Omental fat pad (tissue), 4 donors: ENCODE results near the gene TUBB4B. TPM values are rescaled to one million over a fixed set of nuclear protein-coding genes. Genes with fewer than 3 reads are reported as not detected.

Source experiments
- ATAC-seq: fragments of 150-250 bp; one replicate; pipeline ENCODE4 v1.9.1; 2016; ENCODE audit warnings: mild to moderate bottlenecking, moderate library complexity; ENCODE audit not compliant: low FRiP score
- DNase-seq: peaks from one replicate; pipeline ENCODE4 v3.0.0-alpha.2; 2019; ENCODE audit warnings: low spot score
- total RNA-seq, 4 donors: library from RNA; depleted of rRNA; stranded (reverse); fragments of >200 nt; gene quantifications; one replicate each; pipeline ENCODE4 v1.1.0, GENCODE V29; 2016
- TF ChIP-seq, protein P1 (sequence below), 3 donors: fragments of 450-650 bp; IDR thresholded peaks; one replicate each; pipeline ENCODE4 v1.5.1; 2016 to 2017; ENCODE audit warnings: antibody characterized with exemption in 3 of 3, mild to moderate bottlenecking in 3 of 3, moderate library complexity in 2 of 3

Gene TUBB4B
- total RNA-seq, 4 donors from 2014 or later = 197 to 452 (median 288) TPM

DNA sequence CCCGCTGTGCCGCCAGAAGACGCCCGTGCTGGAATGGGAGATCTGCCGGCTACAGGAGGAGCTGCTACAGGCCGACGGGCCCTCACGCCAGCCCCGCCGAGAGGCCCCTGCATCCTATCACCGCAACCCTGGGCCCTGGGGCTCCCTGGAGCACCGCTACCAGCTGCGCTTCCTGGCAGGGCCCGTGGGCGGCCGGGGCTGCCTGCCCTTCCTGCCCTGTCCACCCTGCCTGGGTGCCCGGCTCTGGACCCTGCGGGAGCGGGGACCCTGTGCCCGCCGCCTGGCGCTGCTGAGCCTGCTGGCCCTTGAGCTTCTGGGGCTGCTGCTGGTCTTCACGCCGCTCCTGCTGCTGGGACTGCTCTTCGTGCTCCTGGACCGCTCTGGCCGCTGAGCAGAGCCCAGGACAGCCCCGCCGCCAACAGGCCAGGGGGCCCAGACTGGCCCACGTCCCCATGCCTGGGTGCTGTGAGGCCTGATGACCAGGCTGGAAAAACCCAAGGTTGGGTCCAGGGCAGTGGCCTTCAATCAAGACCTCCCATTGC lies 22.8 kb upstream of the TUBB4B start:
- TF ChIP-seq, protein P1, sequence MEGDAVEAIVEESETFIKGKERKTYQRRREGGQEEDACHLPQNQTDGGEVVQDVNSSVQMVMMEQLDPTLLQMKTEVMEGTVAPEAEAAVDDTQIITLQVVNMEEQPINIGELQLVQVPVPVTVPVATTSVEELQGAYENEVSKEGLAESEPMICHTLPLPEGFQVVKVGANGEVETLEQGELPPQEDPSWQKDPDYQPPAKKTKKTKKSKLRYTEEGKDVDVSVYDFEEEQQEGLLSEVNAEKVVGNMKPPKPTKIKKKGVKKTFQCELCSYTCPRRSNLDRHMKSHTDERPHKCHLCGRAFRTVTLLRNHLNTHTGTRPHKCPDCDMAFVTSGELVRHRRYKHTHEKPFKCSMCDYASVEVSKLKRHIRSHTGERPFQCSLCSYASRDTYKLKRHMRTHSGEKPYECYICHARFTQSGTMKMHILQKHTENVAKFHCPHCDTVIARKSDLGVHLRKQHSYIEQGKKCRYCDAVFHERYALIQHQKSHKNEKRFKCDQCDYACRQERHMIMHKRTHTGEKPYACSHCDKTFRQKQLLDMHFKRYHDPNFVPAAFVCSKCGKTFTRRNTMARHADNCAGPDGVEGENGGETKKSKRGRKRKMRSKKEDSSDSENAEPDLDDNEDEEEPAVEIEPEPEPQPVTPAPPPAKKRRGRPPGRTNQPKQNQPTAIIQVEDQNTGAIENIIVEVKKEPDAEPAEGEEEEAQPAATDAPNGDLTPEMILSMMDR (IDR thresholded peaks at IDR 0.05) = no peak
- ATAC-seq = no peak
- DNase-seq = no peak

DNA sequence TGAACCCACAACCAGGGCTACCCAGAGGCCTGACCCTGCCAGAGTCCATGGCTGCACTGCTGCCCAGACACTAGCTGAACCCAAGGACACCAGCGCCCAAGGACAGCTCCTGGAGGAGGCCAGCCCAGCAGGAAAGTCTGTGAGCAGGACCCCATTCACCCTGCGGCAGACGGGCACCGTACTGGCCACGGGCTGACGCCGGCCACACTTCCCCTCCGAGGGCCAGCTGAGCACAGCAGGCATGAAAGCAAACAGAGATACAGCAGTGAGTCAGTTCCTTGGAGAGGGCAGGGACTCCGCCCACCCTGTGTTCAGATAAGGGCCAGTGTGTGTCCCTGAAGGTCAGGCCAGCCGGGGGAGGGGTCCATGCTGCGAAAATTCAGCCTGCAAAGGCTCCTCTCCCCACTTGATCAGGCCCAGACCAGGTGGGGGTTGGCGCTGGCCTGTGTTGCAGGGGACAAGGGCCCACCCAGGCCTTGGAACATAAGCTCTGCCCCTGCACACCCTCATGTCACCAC lies 22.3 kb upstream of the TUBB4B start:
- DNase-seq (no peak), ATAC-seq (no peak)
- TF ChIP-seq, protein P1 (IDR thresholded peaks at IDR 0.05) = no peak

DNA sequence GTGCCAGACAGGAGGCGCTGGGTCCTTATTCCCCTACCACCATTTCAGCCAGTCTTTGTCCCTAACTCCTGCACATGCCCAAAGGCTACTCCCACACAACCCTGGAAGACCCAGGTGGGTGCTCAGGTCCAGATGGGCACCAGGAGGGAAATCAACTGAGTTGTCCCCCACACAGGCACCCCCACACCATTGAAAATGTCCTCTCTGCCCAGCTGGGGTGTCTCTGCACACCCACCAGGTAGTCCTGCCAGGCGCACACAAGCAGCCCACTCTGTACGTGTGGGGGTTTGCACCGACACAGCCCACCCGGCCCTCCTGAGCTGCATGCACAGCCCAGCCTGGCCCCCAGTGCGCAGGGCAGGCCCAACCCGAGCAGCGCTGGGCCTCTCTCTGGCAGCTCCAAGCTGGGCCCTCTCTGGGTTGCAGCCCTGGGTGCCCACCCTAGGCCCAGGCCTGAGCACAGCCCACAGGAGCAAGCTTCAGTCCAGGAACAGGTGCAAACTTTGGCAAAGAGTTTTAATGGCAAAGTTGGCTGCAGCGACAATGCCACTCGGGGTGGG lies 21.2 kb upstream of the TUBB4B start:
- TF ChIP-seq, protein P1 (IDR thresholded peaks at IDR 0.05) = no peak
- DNase-seq (no peak), ATAC-seq (no peak)

DNA sequence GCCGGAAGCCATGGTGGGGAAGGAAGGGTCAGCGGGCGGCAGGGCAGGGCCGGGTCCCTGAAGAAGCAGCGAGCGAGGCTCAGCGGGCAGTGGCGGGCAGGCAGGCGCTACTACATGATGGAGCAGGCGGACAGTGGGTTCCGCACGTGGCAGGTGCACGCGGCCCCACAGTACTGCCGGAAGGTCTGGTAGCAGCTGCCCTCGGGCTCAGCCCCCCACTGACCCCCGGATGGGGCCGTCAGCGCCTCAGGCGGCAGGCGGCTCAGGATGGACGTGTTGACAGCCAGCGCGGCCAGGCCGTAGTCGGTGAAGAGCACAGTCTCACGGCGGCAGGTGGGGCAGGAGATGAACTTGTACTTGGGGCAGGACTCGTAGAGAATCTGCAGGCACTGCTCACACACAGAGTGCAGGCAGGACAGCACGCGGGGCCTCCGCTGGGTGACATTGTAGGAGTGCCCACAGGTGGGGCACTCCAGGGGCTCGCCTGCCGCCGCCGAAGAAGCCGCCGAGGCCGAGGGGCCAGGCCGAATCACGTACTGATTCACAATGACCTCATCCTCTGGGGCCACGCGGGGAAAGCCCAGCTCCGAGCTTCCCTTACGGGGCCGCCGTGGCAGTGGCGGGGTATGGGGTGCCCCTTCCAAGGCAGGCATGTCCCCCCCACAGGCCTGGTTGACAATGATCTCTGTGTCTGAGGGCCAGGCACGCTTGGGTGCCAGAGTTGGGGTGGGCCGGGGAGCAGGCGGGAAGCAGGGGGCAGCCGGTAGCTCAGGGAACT lies 20.6 kb upstream of the TUBB4B start:
- ATAC-seq (no peak), DNase-seq (no peak)
- TF ChIP-seq, protein P1 (IDR thresholded peaks at IDR 0.05) = no peak

DNA sequence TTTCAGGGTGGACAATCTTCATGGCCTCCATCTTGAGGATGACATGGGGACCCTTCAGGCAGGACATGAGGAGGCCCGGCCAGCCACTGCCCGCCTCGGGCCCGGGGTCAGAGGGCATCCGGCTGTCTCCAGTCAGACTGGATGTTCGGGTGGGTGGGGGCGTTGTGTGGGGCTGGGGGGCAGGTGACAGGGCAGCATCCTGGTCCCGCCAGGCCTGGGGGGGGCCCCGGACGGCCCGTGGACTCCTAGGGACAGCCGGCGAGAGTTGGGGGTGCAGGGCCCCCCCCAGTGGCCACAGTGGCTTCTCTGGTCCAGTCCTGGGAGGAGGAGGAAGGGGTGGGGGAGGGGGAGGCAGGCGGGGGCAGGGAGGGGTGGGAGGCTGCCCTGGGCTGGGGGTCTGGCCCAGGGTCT lies 20.0 kb upstream of the TUBB4B start:
- TF ChIP-seq, protein P1 (IDR thresholded peaks at IDR 0.05) = no peak
- DNase-seq = no peak

DNA sequence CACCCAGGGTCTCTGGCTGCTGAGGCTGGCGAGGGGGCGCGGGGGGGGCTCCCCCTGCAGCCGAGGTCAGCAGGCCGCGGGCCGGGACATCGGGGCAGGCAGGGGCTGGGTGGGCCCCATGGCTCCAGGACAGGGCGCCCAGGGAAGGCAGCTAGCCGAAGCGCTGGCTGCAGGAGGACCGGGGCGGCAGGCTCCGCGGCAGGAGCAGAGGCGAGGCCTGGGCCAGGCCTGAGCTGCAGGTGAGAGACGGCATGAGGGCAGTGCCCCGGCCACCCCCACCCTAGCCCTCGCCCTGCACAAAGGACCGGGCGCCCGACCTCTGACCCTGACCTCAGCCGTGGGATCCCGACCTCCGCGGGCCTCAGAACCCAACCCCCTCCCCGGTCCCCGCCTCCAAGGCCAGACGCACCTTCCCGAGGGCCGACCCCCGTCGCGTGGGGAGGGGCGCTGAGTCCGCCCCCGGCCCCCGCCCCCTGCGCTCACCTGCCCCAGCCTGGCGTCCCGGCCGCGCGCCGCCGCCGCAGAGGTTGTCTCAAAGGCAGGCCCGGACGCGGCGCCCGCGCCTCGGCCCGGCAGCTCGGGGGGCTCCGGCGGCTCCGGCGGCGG lies 19.5 kb upstream of the TUBB4B start:
- TF ChIP-seq, protein P1 (IDR thresholded peaks at IDR 0.05) = no peak
- ATAC-seq = no peak

More for the DNA sequence above, 20.0 kb upstream of the TUBB4B start:
- ATAC-seq = no peak

More for the DNA sequence above, 19.5 kb upstream of the TUBB4B start:
- DNase-seq = no peak
